ENCODE results near the gene BLM.

Gene BLM

DNA sequence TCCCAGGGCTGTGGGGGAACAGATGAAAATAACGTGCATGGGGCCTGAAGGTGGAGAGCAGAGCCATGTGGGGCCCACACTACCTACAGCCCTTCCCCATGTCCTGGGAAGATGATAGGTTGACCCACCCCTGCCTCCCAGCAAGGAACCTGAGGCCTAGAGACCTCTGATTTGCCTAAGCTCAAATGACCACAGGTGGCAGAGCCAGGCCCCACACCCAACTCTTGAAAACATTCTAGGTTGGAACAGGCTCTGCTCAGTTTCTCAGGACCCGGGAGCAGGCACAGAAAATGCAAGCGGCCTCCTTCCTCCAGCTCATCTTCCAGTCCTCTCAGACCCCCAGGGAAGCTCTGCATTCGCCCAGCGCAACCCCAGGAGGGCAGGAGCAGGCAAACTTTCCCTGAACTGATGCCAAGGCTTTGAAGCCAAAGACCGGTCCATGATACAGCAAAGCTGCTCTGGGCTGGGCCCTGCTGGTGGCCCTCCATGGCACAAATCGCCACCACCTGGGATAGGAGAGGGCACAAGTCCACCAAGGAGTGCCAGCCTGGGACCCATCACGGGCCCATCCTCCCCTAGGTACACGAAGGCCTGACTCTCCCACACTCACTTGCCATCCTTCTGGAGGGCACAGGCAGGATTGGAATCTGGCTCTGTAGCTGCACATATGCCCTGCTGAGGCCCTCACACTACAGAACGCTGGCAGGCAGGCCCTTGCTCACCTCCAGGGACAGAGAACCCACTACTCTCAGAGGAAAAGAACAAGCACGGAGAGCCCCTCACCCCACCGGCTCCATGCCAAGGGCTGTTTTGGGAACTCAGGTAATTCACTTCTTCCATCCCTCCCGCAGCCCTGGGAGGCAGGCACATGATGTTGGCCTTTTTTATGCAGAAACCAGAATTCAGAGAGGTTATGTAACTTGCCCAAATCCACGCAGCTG, 100.2 kb downstream of the BLM start:
- TF ChIP-seq, protein P1, sequence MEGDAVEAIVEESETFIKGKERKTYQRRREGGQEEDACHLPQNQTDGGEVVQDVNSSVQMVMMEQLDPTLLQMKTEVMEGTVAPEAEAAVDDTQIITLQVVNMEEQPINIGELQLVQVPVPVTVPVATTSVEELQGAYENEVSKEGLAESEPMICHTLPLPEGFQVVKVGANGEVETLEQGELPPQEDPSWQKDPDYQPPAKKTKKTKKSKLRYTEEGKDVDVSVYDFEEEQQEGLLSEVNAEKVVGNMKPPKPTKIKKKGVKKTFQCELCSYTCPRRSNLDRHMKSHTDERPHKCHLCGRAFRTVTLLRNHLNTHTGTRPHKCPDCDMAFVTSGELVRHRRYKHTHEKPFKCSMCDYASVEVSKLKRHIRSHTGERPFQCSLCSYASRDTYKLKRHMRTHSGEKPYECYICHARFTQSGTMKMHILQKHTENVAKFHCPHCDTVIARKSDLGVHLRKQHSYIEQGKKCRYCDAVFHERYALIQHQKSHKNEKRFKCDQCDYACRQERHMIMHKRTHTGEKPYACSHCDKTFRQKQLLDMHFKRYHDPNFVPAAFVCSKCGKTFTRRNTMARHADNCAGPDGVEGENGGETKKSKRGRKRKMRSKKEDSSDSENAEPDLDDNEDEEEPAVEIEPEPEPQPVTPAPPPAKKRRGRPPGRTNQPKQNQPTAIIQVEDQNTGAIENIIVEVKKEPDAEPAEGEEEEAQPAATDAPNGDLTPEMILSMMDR (IDR thresholded peaks at IDR 0.05; ENCODE audit: insufficient read depth, low read depth, low read length, missing control alignments) = no peak
- no peak overlapping the region for H3K4me3 ChIP-seq (ENCODE audit: low read length)
- DNase-seq (ENCODE audit: low read depth) = no peak

GRCh38 chr15:90818251-90819210, 101.4 kb downstream of the BLM start:
- DNase-seq (ENCODE audit: low read depth) = no peak
- H3K4me3 ChIP-seq (ENCODE audit: low read length) = no peak overlapping the region
- TF ChIP-seq, protein P1 (IDR thresholded peaks at IDR 0.05; ENCODE audit: insufficient read depth, low read depth, low read length, missing control alignments) = no peak

DNA sequence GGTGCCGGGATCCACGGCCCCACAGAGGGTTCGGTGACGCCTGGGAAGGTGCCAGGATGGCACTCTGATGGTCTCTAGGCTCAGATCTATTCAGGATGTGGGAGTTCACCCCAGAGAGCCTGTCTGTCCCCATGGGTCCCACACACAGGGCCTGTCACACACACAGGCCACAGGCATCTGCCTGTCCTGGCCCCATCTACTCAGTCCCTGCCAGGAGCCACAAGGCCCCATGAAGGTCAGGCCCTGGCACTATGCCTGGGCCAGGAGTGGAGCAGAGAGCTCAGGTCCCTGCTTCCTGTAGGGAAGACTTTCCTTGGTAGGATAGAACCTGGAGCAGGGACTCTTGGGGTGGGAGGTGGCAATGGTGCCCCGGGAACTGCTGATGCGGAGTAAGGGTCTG, 102.2 kb downstream of the BLM start:
- H3K4me3 ChIP-seq (ENCODE audit: low read length) = no peak overlapping the region
- TF ChIP-seq, protein P1 (IDR thresholded peaks at IDR 0.05; ENCODE audit: insufficient read depth, low read depth, low read length, missing control alignments) = no peak

GRCh38 chr15:90819850-90820249, 102.7 kb downstream of the BLM start:
- no peak overlapping the region for H3K4me3 ChIP-seq (ENCODE audit: low read length)
- DNase-seq (ENCODE audit: low read depth) = no peak
- TF ChIP-seq, protein P1 (IDR thresholded peaks at IDR 0.05; ENCODE audit: insufficient read depth, low read depth, low read length, missing control alignments) = no peak

More for the DNA sequence above, 102.2 kb downstream of the BLM start:
- DNase-seq (ENCODE audit: low read depth) = no peak

DNA sequence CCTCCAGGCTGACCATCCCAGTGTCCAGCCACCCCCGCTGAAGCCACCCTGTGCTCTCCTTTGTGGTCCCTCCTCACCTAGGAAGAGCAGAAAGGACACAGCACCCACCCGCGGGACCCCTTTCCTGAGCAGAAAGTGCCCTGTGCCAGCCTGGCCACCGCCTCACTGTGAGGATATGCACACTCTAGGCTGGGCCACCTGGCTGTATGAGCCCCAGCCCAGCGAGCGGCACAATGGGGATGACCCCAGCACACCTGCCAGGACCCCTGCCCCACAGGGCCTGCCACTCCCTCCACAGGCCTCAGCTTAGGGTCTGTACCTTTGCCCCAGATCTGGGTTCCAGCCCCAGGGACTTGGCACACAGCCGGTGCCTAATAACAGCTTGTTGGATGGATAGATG, 103.3 kb downstream of the BLM start:
- no peak for DNase-seq (ENCODE audit: low read depth)
- H3K4me3 ChIP-seq (ENCODE audit: low read length) = no peak overlapping the region
- TF ChIP-seq, protein P1 (IDR thresholded peaks at IDR 0.05; ENCODE audit: insufficient read depth, low read depth, low read length, missing control alignments) = no peak

- no peak for DNase-seq (ENCODE audit: low read depth)
- no peak overlapping the region for H3K4me3 ChIP-seq (ENCODE audit: low read length)
- TF ChIP-seq, protein P1 (IDR thresholded peaks at IDR 0.05; ENCODE audit: insufficient read depth, low read depth, low read length, missing control alignments) = no peak
Measured at GRCh38 chr15:90822204-90822955, 105.2 kb downstream of the BLM start.
